ENCODE data around the gene PHLDA2.
"Not testable (repeated sequence)": the region's sequence is repeated elsewhere in the genome, so short reads cannot be mapped to it uniquely, and the experiment has no call there.

Gene PHLDA2

DNA sequence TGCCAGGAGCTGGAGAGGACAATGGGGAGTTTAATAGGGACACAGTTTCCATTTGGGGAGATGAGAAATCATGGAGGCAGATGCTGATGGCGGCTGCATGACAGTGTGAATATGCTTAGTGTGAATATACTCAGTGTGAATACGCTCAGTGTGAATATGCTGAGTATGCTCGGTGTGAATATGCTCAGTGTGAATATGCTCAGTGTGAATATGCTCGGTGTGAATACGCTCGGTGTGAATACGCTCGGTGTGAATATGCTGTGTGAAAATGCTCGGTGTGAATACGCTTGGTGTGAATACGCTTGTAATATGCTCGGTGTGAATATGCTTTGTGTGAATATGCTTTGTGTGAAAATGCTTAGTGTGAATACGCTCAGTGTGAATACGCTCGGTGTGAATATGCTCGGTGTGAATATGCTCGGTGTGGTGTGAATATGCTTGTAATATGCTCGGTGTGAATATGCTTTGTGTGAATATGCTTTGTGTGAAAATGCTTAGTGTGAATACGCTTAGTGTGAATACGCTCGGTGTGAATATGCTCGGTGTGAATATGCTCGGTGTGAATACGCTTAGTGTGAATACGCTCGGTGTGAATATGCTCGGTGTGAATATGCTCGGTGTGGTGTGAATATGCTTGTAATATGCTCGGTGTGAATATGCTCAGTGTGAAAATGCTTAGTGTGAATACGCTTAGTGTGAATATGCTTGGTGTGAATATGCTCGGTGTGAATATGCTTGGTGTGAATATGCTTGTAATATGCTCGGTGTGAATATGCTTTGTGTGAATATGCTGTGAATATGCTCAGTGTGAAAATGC, 8.6 kb upstream of the PHLDA2 start:
- H3K4me1 ChIP-seq (ENCODE audit: control insufficient read depth, low read length); H3K79me2 ChIP-seq (ENCODE audit: control insufficient read depth, low read length); H3F3A ChIP-seq (ENCODE audit: control insufficient read depth, insufficient read depth); H3K27me3 ChIP-seq (ENCODE audit: control insufficient read depth, low read length); H3K4me3 ChIP-seq (ENCODE audit: low read length); H3K9me2 ChIP-seq (replicated peaks; ENCODE audit: control insufficient read depth, low read length); H4K20me1 ChIP-seq (ENCODE audit: control insufficient read depth, insufficient read depth, low read depth, low read length); H3K4me2 ChIP-seq (ENCODE audit: low read length); H3K27ac ChIP-seq (ENCODE audit: low read depth, low read length); H3K36me3 ChIP-seq (ENCODE audit: control insufficient read depth, low read length): not testable (repeated sequence)
- H3K9me3 ChIP-seq (ENCODE audit: control insufficient read depth, insufficient read depth, low read length) = peaks cover 22% of the 10 kb centered on the region

GRCh38 chr11:2934611-2935239, 5.5 kb upstream of the PHLDA2 start:
- Histone ChIP-seq H3F3A (ENCODE audit: control insufficient read depth, insufficient read depth) (peaks cover 7% of the 10 kb centered on the region), H3K4me1 (ENCODE audit: control insufficient read depth, low read length) (peaks cover 10% of the 10 kb centered on the region), H3K9me2 (replicated peaks; ENCODE audit: control insufficient read depth, low read length) (no peaks in the 10 kb centered on the region), H3K9me3 (ENCODE audit: control insufficient read depth, insufficient read depth, low read length) (peaks cover 19% of the 10 kb centered on the region), H3K27ac (ENCODE audit: low read depth, low read length) (no peak overlapping the region), H4K20me1 (ENCODE audit: control insufficient read depth, insufficient read depth, low read depth, low read length) (no peaks in the 10 kb centered on the region; the same call in 1 of the 2 replicates), H3K4me2 (ENCODE audit: low read length) (no peak overlapping the region), H3K27me3 (ENCODE audit: control insufficient read depth, low read length) (peaks cover 12% of the 10 kb centered on the region), H3K79me2 (ENCODE audit: control insufficient read depth, low read length) (no peaks in the 10 kb centered on the region), H3K4me3 (ENCODE audit: low read length) (no peak overlapping the region), H3K36me3 (ENCODE audit: control insufficient read depth, low read length) (no peaks in the 10 kb centered on the region)
- TF ChIP-seq EZH2phosphoT487 (IDR thresholded peaks at IDR 0.05; ENCODE audit: borderline replicate concordance, low read length) = no peak
- TF ChIP-seq, protein P1, sequence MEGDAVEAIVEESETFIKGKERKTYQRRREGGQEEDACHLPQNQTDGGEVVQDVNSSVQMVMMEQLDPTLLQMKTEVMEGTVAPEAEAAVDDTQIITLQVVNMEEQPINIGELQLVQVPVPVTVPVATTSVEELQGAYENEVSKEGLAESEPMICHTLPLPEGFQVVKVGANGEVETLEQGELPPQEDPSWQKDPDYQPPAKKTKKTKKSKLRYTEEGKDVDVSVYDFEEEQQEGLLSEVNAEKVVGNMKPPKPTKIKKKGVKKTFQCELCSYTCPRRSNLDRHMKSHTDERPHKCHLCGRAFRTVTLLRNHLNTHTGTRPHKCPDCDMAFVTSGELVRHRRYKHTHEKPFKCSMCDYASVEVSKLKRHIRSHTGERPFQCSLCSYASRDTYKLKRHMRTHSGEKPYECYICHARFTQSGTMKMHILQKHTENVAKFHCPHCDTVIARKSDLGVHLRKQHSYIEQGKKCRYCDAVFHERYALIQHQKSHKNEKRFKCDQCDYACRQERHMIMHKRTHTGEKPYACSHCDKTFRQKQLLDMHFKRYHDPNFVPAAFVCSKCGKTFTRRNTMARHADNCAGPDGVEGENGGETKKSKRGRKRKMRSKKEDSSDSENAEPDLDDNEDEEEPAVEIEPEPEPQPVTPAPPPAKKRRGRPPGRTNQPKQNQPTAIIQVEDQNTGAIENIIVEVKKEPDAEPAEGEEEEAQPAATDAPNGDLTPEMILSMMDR (IDR thresholded peaks at IDR 0.05; ENCODE audit: low read depth, low read length, poor library complexity, severe bottlenecking) = no peak

DNA sequence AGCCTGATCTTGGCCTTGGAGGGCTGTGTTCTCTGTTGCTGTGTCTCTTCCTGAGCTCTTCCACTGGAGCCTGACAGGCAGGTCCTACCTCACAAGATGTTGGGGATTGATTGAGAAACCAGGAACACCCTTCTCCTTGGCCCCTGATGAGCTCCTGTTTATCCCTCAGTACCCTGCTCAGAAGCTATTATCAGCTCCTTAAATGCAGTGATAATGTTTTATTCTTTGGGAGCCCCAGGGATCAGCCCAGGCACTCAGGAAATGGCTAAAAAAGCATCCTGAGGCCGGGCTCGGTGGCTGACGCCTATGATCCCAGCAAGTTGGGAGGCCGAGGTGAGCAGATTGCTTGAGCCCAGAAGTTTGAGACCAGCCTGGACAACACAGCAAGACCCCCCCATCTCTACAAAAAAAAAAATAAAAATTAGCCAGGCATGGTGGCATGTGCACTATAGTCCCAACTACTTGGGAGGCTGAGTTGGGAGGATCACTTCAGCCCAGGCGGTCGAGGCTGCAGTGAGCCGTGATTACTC, 4.9 kb upstream of the PHLDA2 start:
- Histone ChIP-seq H4K20me1 (ENCODE audit: control insufficient read depth, insufficient read depth, low read depth, low read length) (no peaks in the 10 kb centered on the region; the same call in 1 of the 2 replicates), H3K79me2 (ENCODE audit: control insufficient read depth, low read length) (no peaks in the 10 kb centered on the region), H3K36me3 (ENCODE audit: control insufficient read depth, low read length) (no peaks in the 10 kb centered on the region), H3K4me3 (ENCODE audit: low read length) (no peak overlapping the region), H3K27me3 (ENCODE audit: control insufficient read depth, low read length) (peaks cover 15% of the 10 kb centered on the region), H3K9me3 (ENCODE audit: control insufficient read depth, insufficient read depth, low read length) (peaks cover 13% of the 10 kb centered on the region), H3K4me2 (ENCODE audit: low read length) (no peak overlapping the region), H3K4me1 (ENCODE audit: control insufficient read depth, low read length) (peaks cover 10% of the 10 kb centered on the region), H3F3A (ENCODE audit: control insufficient read depth, insufficient read depth) (peaks cover 7% of the 10 kb centered on the region), H3K27ac (ENCODE audit: low read depth, low read length) (no peak overlapping the region), H3K9me2 (replicated peaks; ENCODE audit: control insufficient read depth, low read length) (no peaks in the 10 kb centered on the region)
- no peak for TF ChIP-seq EZH2phosphoT487 (IDR thresholded peaks at IDR 0.05; ENCODE audit: borderline replicate concordance, low read length)
- TF ChIP-seq, protein P1 (IDR thresholded peaks at IDR 0.05; ENCODE audit: low read depth, low read length, poor library complexity, severe bottlenecking) = no peak

All from DOHH2 (cell line).